Measurements from ENCODE around the gene CD3G.

CD3G gene

DNA sequence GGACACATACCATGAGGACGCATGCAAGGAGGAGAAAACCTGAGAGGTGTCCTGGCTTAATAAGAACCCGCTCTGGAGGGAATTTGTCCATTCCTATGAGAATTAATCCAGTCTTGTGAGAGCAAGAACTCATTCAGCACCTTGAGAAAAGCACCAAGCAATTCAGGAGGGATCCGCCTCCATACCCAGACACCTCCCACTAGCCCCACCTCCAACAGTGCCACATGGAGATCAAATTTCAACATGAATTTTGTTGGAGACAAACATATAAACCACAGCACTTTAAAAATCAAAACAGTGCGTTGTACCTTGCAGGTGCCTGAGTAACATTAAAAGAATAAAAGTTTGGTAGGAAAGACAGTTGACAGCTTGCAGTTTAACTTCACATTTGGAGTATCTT, 26.6 kb downstream of the CD3G start:
- Histone ChIP-seq H3K4me2 (ENCODE audit: insufficient read depth, low read length) (no peak overlapping the region), H3K36me3 (ENCODE audit: insufficient read depth, low read length) (peaks cover 88% of the 10 kb centered on the region)
- ATAC-seq (ENCODE audit: insufficient read depth, low read depth), result no peak

DNA sequence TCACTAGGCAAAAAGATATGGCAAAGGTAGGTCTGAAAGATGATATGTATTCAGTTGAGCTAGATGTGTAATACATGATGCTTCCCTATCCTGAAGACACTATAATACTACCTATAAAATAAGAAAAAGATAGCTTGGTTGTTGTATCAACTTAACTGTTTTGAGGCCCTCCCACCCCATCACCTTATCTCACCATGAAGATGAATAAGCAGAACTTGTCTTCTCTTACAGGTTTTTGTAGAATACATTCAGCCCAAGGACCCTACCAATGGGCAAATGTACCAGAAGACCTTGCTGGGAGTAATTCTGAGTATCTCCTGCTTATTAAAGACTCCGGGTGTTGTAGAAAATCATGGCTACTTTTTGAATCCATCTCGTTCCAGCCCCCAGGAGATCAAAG, 29.1 kb downstream of the CD3G start:
- H3K4me1 ChIP-seq (ENCODE audit: insufficient read depth, low read length), result no peaks in the 10 kb centered on the region
- ATAC-seq (ENCODE audit: insufficient read depth, low read depth), result no peak
- no peak overlapping the region for H3K4me3 ChIP-seq (ENCODE audit: low read depth in 1 of 2, low read length in 2 of 2)
- no peak for DNase-seq
- H3K27me3 ChIP-seq (ENCODE audit: insufficient read depth, low read length, poor library complexity), result no peaks in the 10 kb centered on the region
- no peaks in the 10 kb centered on the region for H3K79me2 ChIP-seq (ENCODE audit: insufficient read depth, low read length)
- no peaks in the 10 kb centered on the region for H3K9me3 ChIP-seq (ENCODE audit: insufficient read depth, low read length, severe bottlenecking)
- H4K20me1 ChIP-seq (ENCODE audit: insufficient read depth, low read length), result no peaks in the 10 kb centered on the region
- no peak for TF ChIP-seq EZH2 (IDR thresholded peaks at IDR 0.05; ENCODE audit: borderline replicate concordance, low read depth, low read length, severe bottlenecking)
- TF ChIP-seq, protein P1, sequence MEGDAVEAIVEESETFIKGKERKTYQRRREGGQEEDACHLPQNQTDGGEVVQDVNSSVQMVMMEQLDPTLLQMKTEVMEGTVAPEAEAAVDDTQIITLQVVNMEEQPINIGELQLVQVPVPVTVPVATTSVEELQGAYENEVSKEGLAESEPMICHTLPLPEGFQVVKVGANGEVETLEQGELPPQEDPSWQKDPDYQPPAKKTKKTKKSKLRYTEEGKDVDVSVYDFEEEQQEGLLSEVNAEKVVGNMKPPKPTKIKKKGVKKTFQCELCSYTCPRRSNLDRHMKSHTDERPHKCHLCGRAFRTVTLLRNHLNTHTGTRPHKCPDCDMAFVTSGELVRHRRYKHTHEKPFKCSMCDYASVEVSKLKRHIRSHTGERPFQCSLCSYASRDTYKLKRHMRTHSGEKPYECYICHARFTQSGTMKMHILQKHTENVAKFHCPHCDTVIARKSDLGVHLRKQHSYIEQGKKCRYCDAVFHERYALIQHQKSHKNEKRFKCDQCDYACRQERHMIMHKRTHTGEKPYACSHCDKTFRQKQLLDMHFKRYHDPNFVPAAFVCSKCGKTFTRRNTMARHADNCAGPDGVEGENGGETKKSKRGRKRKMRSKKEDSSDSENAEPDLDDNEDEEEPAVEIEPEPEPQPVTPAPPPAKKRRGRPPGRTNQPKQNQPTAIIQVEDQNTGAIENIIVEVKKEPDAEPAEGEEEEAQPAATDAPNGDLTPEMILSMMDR (IDR thresholded peaks at IDR 0.05; ENCODE audit: borderline replicate concordance, extremely low read depth, low read length, poor library complexity, severe bottlenecking), result no peak
- no peak overlapping the region for H3K4me2 ChIP-seq (ENCODE audit: insufficient read depth, low read length)
- H3K36me3 ChIP-seq (ENCODE audit: insufficient read depth, low read length), result peaks cover 85% of the 10 kb centered on the region
- H3K9ac ChIP-seq (ENCODE audit: low read depth, low read length), result no peak overlapping the region
- no peak overlapping the region for H3K27ac ChIP-seq (ENCODE audit: low read length)
- H2AFZ ChIP-seq (ENCODE audit: low read depth, low read length), result no peak overlapping the region

More for the DNA sequence above, 26.6 kb downstream of the CD3G start:
- no peaks in the 10 kb centered on the region for H3K27me3 ChIP-seq (ENCODE audit: insufficient read depth, low read length, poor library complexity)
- H3K4me3 ChIP-seq (ENCODE audit: low read depth in 1 of 2, low read length in 2 of 2), result no peak overlapping the region
- H3K9ac ChIP-seq (ENCODE audit: low read depth, low read length), result no peak overlapping the region
- DNase-seq, result no peak
- H3K79me2 ChIP-seq (ENCODE audit: insufficient read depth, low read length), result 0 out of 2 replicates have a peak, but pooled peaks cover 3% of the 10 kb centered on the region
- H3K4me1 ChIP-seq (ENCODE audit: insufficient read depth, low read length), result no peaks in the 10 kb centered on the region
- H4K20me1 ChIP-seq (ENCODE audit: insufficient read depth, low read length), result no peaks in the 10 kb centered on the region
- TF ChIP-seq, protein P1 (IDR thresholded peaks at IDR 0.05; ENCODE audit: borderline replicate concordance, extremely low read depth, low read length, poor library complexity, severe bottlenecking), result no peak
- TF ChIP-seq EZH2 (IDR thresholded peaks at IDR 0.05; ENCODE audit: borderline replicate concordance, low read depth, low read length, severe bottlenecking), result no peak
- no peaks in the 10 kb centered on the region for H3K9me3 ChIP-seq (ENCODE audit: insufficient read depth, low read length, severe bottlenecking)
- H2AFZ ChIP-seq (ENCODE audit: low read depth, low read length), result no peak overlapping the region
- H3K27ac ChIP-seq (ENCODE audit: low read length), result no peak overlapping the region

DNA sequence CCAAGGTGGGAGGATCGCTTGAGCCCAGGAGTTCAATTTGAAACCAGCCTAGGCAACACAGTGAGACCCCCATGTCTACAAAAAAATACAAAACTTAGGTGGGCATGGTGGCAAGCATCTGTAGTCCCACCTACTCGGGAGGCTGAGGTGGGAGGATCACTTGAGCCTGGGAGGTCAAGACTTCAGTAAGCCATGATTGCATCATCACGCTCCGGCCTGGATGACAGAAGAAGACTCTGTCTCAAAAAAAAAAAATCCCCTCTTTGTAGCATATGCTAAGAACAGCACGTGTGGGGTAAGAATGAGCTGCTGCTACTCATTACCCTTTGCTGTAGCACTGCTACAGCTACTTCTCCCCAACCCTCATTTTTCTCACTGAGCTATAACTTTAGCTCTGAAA, 29.7 kb downstream of the CD3G start:
- no peak overlapping the region for H2AFZ ChIP-seq (ENCODE audit: low read depth, low read length)
- no peak overlapping the region for H3K4me2 ChIP-seq (ENCODE audit: insufficient read depth, low read length)
- ATAC-seq (ENCODE audit: insufficient read depth, low read depth) (no peak), DNase-seq (no peak)
- no peak overlapping the region for H3K27ac ChIP-seq (ENCODE audit: low read length)
- no peaks in the 10 kb centered on the region for H3K27me3 ChIP-seq (ENCODE audit: insufficient read depth, low read length, poor library complexity)
- no peaks in the 10 kb centered on the region for H3K9me3 ChIP-seq (ENCODE audit: insufficient read depth, low read length, severe bottlenecking)
- H4K20me1 ChIP-seq (ENCODE audit: insufficient read depth, low read length), result no peaks in the 10 kb centered on the region
- TF ChIP-seq EZH2 (IDR thresholded peaks at IDR 0.05; ENCODE audit: borderline replicate concordance, low read depth, low read length, severe bottlenecking), result no peak
- TF ChIP-seq, protein P1 (IDR thresholded peaks at IDR 0.05; ENCODE audit: borderline replicate concordance, extremely low read depth, low read length, poor library complexity, severe bottlenecking), result no peak
- peaks cover 85% of the 10 kb centered on the region for H3K36me3 ChIP-seq (ENCODE audit: insufficient read depth, low read length)
- no peaks in the 10 kb centered on the region for H3K4me1 ChIP-seq (ENCODE audit: insufficient read depth, low read length)
- no peak overlapping the region for H3K9ac ChIP-seq (ENCODE audit: low read depth, low read length)
- no peaks in the 10 kb centered on the region for H3K79me2 ChIP-seq (ENCODE audit: insufficient read depth, low read length)
- H3K4me3 ChIP-seq (ENCODE audit: low read depth in 1 of 2, low read length in 2 of 2), result no peak overlapping the region

DNA sequence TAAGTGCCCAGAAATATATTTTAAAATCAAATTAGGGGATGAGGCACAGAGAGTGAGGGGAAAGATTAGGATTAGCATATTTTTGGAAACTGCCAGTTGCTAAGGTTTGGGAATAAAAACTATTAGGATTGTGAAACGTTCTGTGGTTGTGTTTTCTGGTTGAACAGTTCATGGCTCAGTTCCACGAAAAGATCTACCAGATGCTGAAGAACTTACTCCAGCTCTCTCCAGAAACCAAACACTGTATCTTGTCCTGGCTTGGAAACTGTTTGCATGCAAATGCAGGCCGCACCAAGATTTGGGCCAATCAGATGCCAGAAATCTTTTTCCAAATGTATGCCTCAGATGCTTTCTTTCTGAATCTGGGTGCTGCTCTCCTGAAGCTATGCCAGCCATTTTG, 30.6 kb downstream of the CD3G start:
- Histone ChIP-seq H3K27me3 (ENCODE audit: insufficient read depth, low read length, poor library complexity) (no peaks in the 10 kb centered on the region), H3K79me2 (ENCODE audit: insufficient read depth, low read length) (no peaks in the 10 kb centered on the region), H3K36me3 (ENCODE audit: insufficient read depth, low read length) (peaks cover 85% of the 10 kb centered on the region), H3K4me3 (ENCODE audit: low read depth in 1 of 2, low read length in 2 of 2) (no peak overlapping the region), H3K4me2 (ENCODE audit: insufficient read depth, low read length) (no peak overlapping the region), H3K27ac (ENCODE audit: low read length) (no peak overlapping the region), H4K20me1 (ENCODE audit: insufficient read depth, low read length) (no peaks in the 10 kb centered on the region), H3K9ac (ENCODE audit: low read depth, low read length) (no peak overlapping the region), H3K4me1 (ENCODE audit: insufficient read depth, low read length) (no peaks in the 10 kb centered on the region), H2AFZ (ENCODE audit: low read depth, low read length) (no peak overlapping the region), H3K9me3 (ENCODE audit: insufficient read depth, low read length, severe bottlenecking) (no peaks in the 10 kb centered on the region)
- no peak for DNase-seq
- no peak for ATAC-seq (ENCODE audit: insufficient read depth, low read depth)
- TF ChIP-seq, protein P1 (IDR thresholded peaks at IDR 0.05; ENCODE audit: borderline replicate concordance, extremely low read depth, low read length, poor library complexity, severe bottlenecking), result no peak
- TF ChIP-seq EZH2 (IDR thresholded peaks at IDR 0.05; ENCODE audit: borderline replicate concordance, low read depth, low read length, severe bottlenecking), result no peak

All from DND-41 (cell line).